ENCODE data around the gene CCDC194.

The CCDC194 gene

DNA sequence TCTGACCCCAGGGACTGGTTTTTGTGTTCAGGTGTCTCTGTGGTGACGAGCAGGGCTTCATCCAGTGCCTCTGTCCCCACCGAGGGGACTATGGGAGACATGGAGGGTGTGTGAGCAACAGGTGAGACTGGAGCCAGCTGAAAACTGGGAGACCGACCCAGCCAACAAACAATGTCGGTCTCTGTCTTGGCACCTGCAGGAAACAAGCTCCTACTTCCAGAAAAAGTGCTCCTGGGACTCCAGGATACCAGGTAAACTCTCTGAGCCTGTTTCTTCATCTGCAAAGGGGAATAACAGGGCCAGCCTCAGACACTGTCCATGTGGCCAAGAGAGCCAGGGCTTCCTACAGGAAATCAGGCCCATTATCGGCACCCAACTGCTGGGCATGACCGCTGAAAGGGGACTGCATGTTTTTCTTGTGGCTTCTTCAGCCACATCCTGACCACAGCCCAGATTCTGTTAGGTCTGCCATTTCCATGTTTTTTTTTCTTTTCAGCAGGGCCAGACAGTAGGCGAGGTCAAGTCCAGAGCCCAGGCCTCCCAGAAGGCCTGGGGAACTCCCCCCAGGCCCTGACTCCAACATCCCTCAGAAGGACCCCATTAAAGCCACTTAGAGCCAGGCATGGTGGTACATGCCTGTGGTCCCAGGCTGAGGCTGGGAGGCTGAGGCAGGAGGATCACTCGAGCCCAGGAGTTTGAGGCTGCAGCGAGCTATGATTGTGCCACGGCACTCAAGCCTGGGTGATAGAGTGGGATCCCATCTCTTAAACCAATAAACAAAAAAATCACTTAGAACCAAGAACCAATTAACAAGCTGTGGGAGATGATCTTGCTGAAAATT is 12.3 kb upstream of the CCDC194 start:
- DNase-seq (ENCODE audit: low read depth): no peak

DNA sequence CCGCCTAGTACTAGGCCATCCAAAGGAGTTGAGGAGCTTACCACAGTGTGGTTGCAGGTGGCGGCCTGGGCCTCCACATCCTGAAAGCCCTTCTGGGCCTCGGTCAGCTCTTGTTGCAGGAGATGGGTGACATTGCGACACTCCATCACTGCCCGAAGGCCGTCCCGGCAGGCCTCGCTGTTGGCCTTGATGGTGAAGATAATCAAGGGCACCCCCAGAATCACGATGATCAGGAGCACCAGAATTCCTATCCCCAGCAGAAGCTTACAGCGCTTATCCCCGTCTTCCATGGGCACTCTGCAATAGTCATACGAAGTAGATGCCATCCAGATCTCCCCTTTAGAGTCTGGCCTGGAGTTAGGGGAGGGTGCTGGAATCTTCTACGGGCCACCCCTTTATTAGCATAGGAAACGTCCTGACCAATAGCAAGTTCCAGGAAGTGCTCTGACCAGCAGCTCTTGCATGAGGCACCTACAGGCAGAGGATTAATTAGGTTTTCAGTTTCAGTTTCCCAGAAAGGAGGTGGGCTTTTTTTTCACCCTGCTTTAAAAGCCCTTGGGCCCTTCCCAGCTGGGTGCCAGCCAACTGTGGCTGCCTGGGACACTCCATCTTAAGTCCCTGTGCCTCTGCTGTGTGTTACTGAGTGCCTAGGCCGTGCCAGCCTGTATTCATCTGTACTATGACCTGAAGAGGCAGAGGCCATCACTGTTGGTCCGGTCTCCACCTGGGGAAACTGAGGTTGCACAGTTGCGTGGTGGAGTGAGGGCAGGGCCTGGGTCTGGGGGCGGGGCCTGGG is 11.5 kb upstream of the CCDC194 start, which contains the start of gene BST2:
Gene BST2, minus strand, starts transcription at position 381 of the 796 bp plus-strand sequence. Its CDS starts 55 bp downstream, at position 326.
- no peak for DNase-seq (ENCODE audit: low read depth)

GRCh38 chr19:17404621-17405249 is 10.7 kb upstream of the CCDC194 start:
- DNase-seq (ENCODE audit: low read depth): no peak

DNA sequence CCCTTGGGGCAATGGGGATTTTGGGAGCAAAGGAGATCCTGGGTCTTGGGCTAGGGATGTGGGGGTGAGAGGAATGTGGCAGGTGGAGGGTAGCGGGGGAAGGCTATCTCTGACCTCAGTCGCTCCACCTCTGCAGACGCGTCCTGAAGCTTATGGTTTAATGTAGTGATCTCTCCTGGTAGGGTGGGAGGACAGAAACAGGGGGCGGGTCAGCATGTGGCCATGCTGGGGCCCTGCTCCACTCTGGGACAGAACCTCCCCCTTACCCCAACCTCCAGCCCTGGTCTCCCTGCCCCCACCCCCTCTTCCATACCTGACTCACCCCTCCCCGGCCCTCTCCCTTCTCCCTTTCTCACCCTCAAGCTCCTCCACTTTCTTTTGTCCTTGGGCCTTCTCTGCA is 10.0 kb upstream of the CCDC194 start:
- DNase-seq (ENCODE audit: low read depth): no peak

DNA sequence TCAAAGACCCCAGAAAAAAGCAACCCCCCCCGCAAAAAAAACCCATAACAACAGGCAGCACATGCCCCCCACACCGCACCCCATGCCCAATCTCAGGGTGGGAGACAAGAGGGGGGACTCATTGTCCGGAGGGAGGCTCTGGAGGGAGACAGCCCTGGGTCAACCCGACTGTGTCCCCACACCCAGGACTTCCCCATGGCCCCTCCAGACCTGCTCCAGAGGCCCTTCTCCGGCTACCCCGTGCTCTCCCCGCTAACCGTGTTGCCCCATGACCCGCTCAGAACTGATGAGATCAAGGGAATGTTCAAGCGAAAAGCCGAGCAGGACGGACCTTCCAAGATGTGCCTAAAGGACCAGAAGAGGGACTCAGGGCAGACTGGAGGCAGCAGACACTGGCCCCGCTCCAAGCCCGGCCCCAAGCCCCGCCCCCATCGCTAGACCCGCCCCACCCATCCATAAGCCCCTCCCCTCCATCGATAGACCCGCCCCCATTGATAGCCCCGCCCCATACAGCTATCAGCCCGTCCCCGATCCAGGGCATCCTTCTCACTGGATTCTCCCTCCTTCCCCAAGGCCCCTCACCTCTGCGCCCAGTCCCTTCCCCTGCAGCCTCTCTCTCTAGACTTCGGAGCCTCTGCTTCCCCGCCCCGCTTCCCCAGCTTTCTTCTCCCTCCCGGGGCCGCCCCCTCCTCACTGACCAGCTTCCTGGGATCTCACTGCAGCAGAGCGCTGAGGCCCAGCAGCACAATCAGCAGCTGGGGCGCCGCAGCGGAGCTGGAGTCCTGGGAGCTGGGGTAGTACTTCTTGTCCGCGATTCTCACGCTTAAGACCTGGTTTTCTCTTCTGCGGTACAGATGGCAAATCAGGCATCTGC is 9.2 kb upstream of the CCDC194 start:
- no peak for DNase-seq (ENCODE audit: low read depth)

DNA sequence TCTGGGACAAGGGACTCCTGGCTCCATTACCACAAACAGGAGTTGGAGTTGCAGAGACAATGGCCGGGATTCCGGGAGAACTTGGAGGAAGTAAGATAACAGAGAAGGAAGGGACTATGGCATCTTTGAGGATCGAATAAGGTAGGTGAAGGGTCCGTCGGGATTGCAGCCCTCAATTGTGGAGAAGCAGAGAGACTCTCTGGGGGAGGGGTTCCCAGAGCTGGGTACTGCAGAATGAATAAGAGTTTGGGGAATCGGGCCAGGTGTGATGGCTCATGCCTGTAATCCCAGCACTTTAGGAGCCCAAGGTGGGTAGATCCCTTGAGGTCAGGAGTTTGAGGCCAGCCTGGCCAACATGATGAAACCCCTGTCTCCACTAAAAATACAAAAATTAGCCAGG is 7.6 kb upstream of the CCDC194 start:
- DNase-seq (ENCODE audit: low read depth): no peak

DNA sequence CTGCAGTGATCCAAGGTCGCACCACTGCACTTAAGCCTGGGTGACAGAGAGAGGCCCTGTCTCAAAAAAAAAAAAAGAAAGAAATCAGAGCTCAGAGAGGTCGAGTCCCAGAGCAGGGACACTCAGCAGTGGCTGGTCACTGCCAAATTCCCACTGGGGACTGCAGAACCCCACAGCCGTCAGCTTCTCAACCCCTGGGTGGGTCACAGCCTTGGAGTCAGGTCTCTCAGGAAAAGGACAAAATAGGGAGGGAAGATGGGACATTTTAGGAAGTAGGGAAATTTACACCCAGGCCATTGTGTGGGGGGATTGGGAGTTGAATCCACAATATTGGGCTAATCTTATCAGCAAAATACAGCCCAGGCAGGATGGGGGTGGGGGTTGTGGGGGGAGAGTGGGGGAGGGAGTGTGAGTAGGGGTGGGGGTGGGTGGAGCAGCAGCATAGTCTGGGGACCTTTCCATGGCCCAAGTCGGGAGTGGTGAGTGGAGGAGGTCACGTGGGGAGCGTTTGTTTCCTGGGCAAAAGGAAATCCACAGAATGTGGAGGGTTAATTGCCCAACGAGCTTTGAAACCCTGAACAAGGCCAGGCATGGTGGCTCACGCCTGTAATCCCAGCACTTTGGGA is 5.0 kb upstream of the CCDC194 start:
- DNase-seq (ENCODE audit: low read depth): no peak

- DNase-seq (ENCODE audit: low read depth): no peak
Observed at GRCh38 chr19:17394891-17395415, 957 bp upstream of the CCDC194 start.

DNA sequence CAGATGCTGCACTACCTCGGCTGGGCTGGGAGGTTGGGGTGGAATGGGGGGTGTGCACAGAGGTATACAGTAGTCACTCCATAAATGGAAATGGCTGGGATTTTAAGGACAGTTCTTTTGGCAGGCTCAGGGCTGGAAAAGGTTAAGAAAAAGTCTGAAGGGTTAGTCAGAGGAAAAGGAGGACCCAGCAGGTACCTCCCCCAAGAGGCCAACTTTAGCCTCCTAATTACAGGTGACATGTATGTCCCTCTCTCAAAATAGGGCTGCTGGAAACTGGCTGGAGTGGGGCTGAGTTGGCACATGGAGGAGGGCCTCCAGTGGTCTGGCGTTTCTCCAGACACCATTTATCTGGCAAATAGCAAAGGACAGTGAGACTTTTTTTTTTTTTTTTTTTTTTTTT is 994 bp downstream of the CCDC194 start:
- no peak for DNase-seq (ENCODE audit: low read depth)

GRCh38 chr19:17391371-17392151 is 2.4 kb downstream of the CCDC194 start:
- DNase-seq (ENCODE audit: low read depth): no peak

DNA sequence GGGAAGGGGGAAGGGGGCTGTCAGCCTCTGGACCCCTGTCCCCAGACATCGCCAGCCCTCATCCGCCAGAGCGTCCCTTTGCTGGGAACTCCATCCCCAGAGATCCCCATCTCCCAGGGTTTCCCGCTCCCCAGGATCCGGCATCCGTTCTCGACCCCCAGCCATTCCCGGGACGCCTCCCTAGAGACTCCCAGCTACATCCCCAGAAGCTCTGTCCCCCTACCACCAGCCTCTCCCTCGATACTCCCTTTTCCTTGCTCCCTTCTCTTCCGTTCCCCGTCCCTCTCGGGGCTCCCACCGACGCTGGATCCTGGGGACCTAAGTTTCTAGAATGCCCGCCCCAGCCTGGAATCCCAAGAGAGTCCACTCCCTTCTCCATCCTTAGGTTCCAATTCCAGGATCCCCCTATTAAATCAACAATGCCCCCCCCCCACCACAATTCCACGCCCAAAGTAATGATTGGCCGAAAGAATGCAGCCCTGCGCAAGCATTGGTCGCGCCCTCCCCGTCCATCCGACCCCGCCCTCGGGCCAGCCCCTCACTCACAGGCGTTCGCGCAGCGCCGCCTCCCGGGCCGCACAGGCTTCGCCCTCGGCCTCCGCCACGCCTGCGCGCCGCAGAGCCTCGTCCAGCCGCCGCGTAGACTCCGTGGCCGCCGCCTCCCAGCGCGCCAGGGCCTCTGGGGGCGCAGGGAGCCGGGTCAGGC is 3.2 kb downstream of the CCDC194 start:
- DNase-seq (ENCODE audit: low read depth): peak; percentile 80

DNA sequence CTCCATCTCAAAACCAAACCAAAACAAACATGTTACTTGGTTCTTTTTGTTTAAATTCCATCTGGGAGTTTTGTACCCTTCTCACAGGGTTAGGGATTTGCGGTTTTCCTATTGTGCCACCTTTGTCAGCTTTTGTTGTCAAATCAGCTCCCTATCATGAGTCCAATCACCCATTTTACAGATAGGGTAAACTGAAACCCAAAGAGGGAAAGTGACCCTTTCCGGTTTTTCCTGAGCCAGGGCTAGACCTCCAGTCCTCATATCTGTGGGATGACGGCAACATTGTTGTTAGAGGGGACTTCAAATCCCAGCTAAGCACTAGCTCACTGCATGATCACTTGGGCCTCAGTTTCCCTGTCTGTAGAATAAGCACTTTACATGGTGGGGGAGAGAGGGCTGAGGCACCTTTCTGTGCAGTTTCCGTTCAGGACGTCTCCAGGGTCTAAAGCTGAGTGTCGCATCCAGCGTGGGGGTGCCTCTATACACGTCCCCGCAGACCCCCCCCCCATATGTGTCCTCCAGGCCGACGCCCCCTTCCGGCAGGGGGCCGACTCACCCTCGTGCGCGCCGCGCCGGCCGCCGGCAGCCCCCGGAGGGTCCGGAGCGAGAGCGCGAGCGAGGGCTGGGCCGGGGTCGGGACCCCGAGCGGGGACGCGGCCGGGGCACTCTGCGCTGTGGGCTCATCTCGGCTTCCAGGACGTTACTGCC is 3.9 kb downstream of the CCDC194 start:
- no peak for DNase-seq (ENCODE audit: low read depth)

DNA sequence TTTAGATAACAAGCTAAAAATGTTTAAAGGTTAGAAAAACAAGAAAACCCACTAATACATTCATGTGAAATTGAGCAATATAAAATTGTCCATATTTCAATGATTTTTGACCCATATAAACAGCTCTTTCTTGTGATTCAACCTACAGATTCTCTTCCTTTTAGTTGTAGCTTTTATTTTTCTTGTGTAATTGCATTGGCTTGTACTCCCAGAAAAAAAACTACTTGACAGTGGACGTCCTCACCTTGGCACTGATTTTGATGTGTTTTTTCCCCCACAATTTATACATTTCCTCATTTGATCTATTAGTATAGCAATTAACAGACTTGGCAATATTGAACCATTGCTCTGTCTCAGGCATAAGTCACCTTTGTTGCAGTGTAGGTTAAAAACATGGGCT is 4.7 kb downstream of the CCDC194 start:
- no peak for DNase-seq (ENCODE audit: low read depth)

DNA sequence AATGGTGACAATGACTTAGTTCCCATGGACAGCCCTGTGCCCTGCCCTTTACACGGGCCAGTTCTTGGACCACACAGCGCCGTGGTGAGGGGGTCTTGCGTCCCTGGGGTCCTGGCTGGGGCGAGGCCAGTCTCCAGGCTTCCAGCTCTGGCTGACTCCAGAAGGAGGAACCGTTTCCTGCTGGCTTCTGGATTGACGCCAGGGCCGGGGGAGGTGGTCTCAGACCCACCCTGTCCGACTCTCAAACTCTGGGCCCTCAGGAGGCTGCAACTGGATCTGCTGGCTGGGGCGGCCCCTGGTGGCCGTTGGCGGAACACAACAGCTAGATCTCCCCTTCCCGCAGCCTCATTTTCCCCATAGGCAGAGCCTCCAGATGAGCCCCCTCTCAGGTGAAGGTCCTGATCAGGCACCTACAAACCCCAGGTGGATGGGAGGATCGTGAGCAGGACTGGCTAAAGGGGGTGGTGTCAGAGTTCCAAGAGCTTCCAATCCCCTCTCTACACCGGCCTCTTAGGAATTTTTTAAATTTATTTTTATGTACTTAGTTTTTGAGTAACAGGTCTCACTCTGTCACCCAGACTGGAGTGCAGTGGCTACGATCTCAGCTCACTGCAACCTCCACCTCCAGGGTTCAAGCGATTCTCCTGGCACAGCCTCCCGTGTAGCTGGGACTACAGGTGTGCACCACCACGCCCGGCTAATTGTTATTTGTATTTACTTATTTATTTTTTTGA is 8.0 kb downstream of the CCDC194 start:
- no peak for DNase-seq (ENCODE audit: low read depth)

DNA sequence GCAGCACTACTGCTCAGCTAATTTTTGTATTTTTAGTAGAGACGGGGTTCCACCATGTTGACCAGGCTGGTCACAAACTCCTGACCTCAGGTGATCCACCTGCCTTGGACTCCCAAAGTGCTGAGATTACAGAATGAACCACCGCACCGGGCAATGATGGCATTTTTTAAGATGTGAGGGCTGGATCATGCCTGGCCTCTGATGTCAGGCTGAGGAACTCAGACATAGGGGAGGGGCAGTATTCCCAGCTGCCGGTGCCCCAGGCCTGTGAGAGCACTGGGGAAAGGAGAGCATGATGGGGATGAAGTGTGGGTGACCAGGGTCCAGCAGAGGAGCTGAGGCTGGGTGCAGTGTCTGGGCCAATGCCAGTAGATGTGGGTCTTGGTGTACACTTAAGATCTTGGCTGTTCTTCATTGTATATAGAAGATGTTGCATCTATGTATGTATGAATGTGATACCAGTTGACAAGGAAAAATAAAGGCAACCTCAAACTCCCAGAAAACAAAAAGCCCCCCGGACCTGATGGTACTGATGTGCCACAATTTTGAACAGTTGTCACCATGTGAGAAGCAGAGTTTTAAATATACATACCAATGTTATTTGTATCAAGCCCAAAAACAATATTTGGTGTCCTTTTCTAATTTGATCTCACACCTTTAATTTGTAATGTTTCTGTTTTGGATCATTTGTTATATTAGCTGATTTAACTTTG is 13.4 kb downstream of the CCDC194 start:
- no peak for DNase-seq (ENCODE audit: low read depth)

DNA sequence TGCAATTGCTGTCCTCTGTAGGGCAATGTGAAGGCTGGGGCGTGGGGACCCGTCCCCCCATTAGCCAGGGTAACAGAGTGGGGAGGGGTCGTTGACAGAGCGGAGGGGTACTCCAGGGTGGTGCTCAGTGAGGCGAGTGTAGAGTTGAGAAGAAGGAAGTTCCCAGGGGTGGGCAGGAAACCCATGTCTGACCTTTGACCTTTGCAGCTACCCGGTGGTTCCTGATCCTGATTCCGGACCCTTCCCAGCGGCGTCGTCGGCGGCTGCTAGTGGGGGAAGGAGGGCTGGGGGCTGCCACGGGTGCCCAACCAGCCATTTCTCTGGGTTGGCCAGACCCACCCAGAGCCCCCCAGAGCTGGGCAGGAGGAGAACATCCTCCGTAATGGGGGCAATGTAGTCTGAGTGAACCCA is 14.8 kb downstream of the CCDC194 start:
- no peak for DNase-seq (ENCODE audit: low read depth)

GRCh38 chr19:17378271-17378670 is 15.7 kb downstream of the CCDC194 start:
- no peak for DNase-seq (ENCODE audit: low read depth)
